H1 (cell line): ENCODE data around the gene DPYD.

Experiments used
- BRCA1 ChIP-seq: IDR thresholded peaks from 2 replicates; pipeline ENCODE4 v1.6.1; 2012; ENCODE audit warnings: low read depth, low read length, improper control_type of control experiment
- CTBP2 ChIP-seq: IDR thresholded peaks from 2 replicates; pipeline ENCODE4 v1.7.0; 2011; ENCODE audit warnings: borderline replicate concordance, mild to moderate bottlenecking, moderate library complexity, mixed read lengths, low read length; ENCODE audit not compliant: insufficient read depth, insufficient read length
- CTCF ChIP-seq, 3 experiments: IDR thresholded peaks; 1 replicate in 2 of 3; 2 replicates in 1 of 3; pipeline versions ENCODE4 v1.5.1 to v1.6.1; 2011; ENCODE audit warnings: low read length in 3 of 3, mild to moderate bottlenecking in 3 of 3, inconsistent platforms in 2 of 3, low read depth in 1 of 3, moderate library complexity in 1 of 3; ENCODE audit not compliant: insufficient read depth in 1 of 3; ENCODE audit errors: control extremely low read depth in 1 of 3
- EZH2 ChIP-seq: fragments of 200-600 bp; sonication (generic); IDR thresholded peaks from 2 replicates; pipeline ENCODE4 v1.7.1; 2012; ENCODE audit warnings: low read depth, mild to moderate bottlenecking, moderate library complexity, low read length, inconsistent platforms; ENCODE audit not compliant: severe bottlenecking
- KDM5A ChIP-seq: fragments of 200-600 bp; IDR thresholded peaks from 2 replicates; pipeline ENCODE4 v1.7.1; 2012; ENCODE audit warnings: mild to moderate bottlenecking, low read length, inconsistent platforms, mixed read lengths
- POLR2A ChIP-seq, 2 experiments: IDR thresholded peaks; 1 replicate in 1 of 2; 2 replicates in 1 of 2; pipeline ENCODE4 v1.6.1; 2011; ENCODE audit warnings: low read depth in 2 of 2, low read length in 2 of 2, mild to moderate bottlenecking in 2 of 2; ENCODE audit errors: control extremely low read depth in 1 of 2
- POLR2AphosphoS5 ChIP-seq: IDR thresholded peaks from 2 replicates; pipeline ENCODE4 v1.6.1; 2011; ENCODE audit warnings: low read depth, low read length
- RAD21 ChIP-seq, 2 experiments: IDR thresholded peaks in 1 of 2; conservative IDR thresholded peaks in 1 of 2; 2 replicates each; pipeline ENCODE4 v1.6.1; 2011; ENCODE audit warnings: low read depth in 2 of 2, low read length in 2 of 2, improper control_type of control experiment in 1 of 2, inconsistent platforms in 1 of 2, mild to moderate bottlenecking in 1 of 2, moderate library complexity in 1 of 2
- TAF7 ChIP-seq: optimal IDR thresholded peaks from 2 replicates; pipeline ENCODE3; 2011; ENCODE audit warnings: low read depth, mild to moderate bottlenecking, inconsistent platforms, low read length, moderate library complexity, borderline replicate concordance

- TF ChIP-seq KDM5A: no peak
- TF ChIP-seq CTCF (IDR thresholded peaks at IDR 0.05; ENCODE audit: control extremely low read depth in 1 of 3, insufficient read depth in 1 of 3, low read depth in 1 of 3, low read length in 3 of 3): no peak
- no peak for TF ChIP-seq TAF7
- no peak for TF ChIP-seq POLR2A (IDR thresholded peaks at IDR 0.05; ENCODE audit: control extremely low read depth in 1 of 2, low read depth in 2 of 2, low read length in 2 of 2)
- TF ChIP-seq CTBP2: no peak
- TF ChIP-seq POLR2AphosphoS5: no peak
- TF ChIP-seq RAD21 (IDR thresholded peaks at IDR 0.05 in 1 of 2, conservative IDR thresholded peaks at IDR 0.05 in 1 of 2; ENCODE audit: low read depth in 2 of 2, low read length in 2 of 2): no peak
- TF ChIP-seq BRCA1: no peak
- TF ChIP-seq EZH2: no peak
Measured at GRCh38 chr1:97677702-97678101, 243.1 kb downstream of the DPYD start.
